WTC11 (cell line): Measurements from ENCODE around the gene SDC1. TPM values are rescaled to one million over a fixed set of nuclear protein-coding genes. Genes with fewer than 3 reads are reported as not detected.

Experiments used
- ATAC-seq: fragments of 200-7000 bp; cut with Tn5 transposase; 2 replicates; pipeline ENCODE4 v1.10.0; 2021; ENCODE audit warnings: mild to moderate bottlenecking, moderate library complexity
- CTCF ChIA-PET: fragments of 300-600 bp; sonication (Branson Sonifier 250); formaldehyde crosslinking; loops from one replicate; lab custom pipeline; 2021; ENCODE audit warnings: antibody characterized with exemption; lab: Charles Lee
- POLR2A ChIA-PET: fragments of 350-600 bp; sonication (Branson Sonifier 250); formaldehyde crosslinking; loops from one replicate; lab custom pipeline; 2021; ENCODE audit warnings: antibody characterized with exemption; lab: Charles Lee
- DNase-seq: peaks from one replicate; pipeline ENCODE4 v3.0.0; 2021; ENCODE audit warnings: low spot score
- H3K27ac Mint-ChIP-seq: 2 replicates; pipeline ENCODE4 v1.8.0; 2021; ENCODE audit warnings: mixed read lengths
- H3K27me3 Mint-ChIP-seq: 2 replicates; pipeline ENCODE4 v1.8.0; 2021; ENCODE audit warnings: low read depth, mild to moderate bottlenecking, moderate library complexity, mixed read lengths
- H3K36me3 Mint-ChIP-seq: 2 replicates; pipeline ENCODE4 v1.8.0; 2021; ENCODE audit warnings: mixed read lengths
- H3K4me1 Mint-ChIP-seq: 2 replicates; pipeline ENCODE4 v1.8.0; 2022; ENCODE audit warnings: mixed read lengths
- H3K4me3 Mint-ChIP-seq: 2 replicates; pipeline ENCODE4 v1.8.0; 2021; ENCODE audit warnings: mild to moderate bottlenecking, moderate library complexity, mixed read lengths
- H3K9me3 Mint-ChIP-seq: 2 replicates; pipeline ENCODE4 v1.8.0; 2021; ENCODE audit warnings: mixed read lengths
- ESRRA ChIP-seq: sonication (generic); formaldehyde crosslinking; IDR thresholded peaks from 2 replicates; pipeline ENCODE4 v1.8.1; 2022; ENCODE audit warnings: mild to moderate bottlenecking, missing genetic modification reagents, borderline replicate concordance
- FOXJ3 ChIP-seq: sonication (generic); formaldehyde crosslinking; IDR thresholded peaks from 2 replicates; pipeline ENCODE4 v1.9.0; 2021; ENCODE audit warnings: missing genetic modification reagents, mild to moderate bottlenecking, borderline replicate concordance
- FOXK1 ChIP-seq: sonication (generic); formaldehyde crosslinking; IDR thresholded peaks from 2 replicates; pipeline ENCODE4 v1.8.0; 2022; ENCODE audit warnings: mild to moderate bottlenecking, moderate library complexity, missing genetic modification reagents
- IRF2 ChIP-seq: sonication (generic); formaldehyde crosslinking; IDR thresholded peaks from 2 replicates; pipeline ENCODE4 v1.8.0; 2022; ENCODE audit warnings: low read depth, missing genetic modification reagents, borderline replicate concordance
- MXD4 ChIP-seq: fragments of 250-450 bp; sonication (Bioruptor Pico); IDR thresholded peaks from 2 replicates; pipeline ENCODE4 v1.8.0; 2021; ENCODE audit warnings: mild to moderate bottlenecking, moderate library complexity, borderline replicate concordance
- NFATC4 ChIP-seq: fragments of 250-450 bp; sonication (Bioruptor Pico); IDR thresholded peaks from 2 replicates; pipeline ENCODE4 v1.9.0; 2021; ENCODE audit warnings: mild to moderate bottlenecking
- SOX15 ChIP-seq: fragments of 250-450 bp; sonication (Bioruptor Pico); IDR thresholded peaks from 2 replicates; pipeline ENCODE4 v1.9.0; 2021; ENCODE audit warnings: mild to moderate bottlenecking
- TEAD1 ChIP-seq: sonication (generic); formaldehyde crosslinking; IDR thresholded peaks from 2 replicates; pipeline ENCODE4 v1.8.0; 2022; ENCODE audit warnings: mild to moderate bottlenecking, missing genetic modification reagents
- ZNF138 ChIP-seq: sonication (generic); formaldehyde crosslinking; conservative IDR thresholded peaks from 2 replicates; pipeline ENCODE4 v1.8.1; 2022; ENCODE audit warnings: mild to moderate bottlenecking, moderate library complexity, missing genetic modification reagents
- ZNF219 ChIP-seq: sonication (generic); formaldehyde crosslinking; IDR thresholded peaks from 2 replicates; pipeline ENCODE4 v1.8.0; 2023; ENCODE audit warnings: missing genetic modification reagents, mild to moderate bottlenecking, borderline replicate concordance
- ZNF423 ChIP-seq: fragments of 250-450 bp; sonication (Bioruptor Pico); IDR thresholded peaks from 2 replicates; pipeline ENCODE4 v2.1.2; 2022; ENCODE audit warnings: mild to moderate bottlenecking, moderate library complexity
- total RNA-seq: library from RNA; stranded (reverse); gene quantifications from 3 replicates; pipeline ENCODE4 v1.2.3, GENCODE V29; 2021
- TF ChIP-seq, protein P1 (sequence below): sonication (generic); formaldehyde crosslinking; IDR thresholded peaks from 2 replicates; pipeline ENCODE4 v1.8.1; 2023; ENCODE audit warnings: mild to moderate bottlenecking, missing genetic modification reagents, moderate library complexity
- TF ChIP-seq, protein P2 (sequence below): sonication (generic); formaldehyde crosslinking; IDR thresholded peaks from 2 replicates; pipeline ENCODE4 v1.8.0; 2022; ENCODE audit warnings: mild to moderate bottlenecking, missing genetic modification reagents
- TF ChIP-seq, protein P3 (sequence below): sonication (generic); formaldehyde crosslinking; conservative IDR thresholded peaks from 2 replicates; pipeline ENCODE4 v1.8.1; 2022; ENCODE audit warnings: mild to moderate bottlenecking, missing genetic modification reagents
- TF ChIP-seq, protein P4 (sequence below): sonication (generic); formaldehyde crosslinking; IDR thresholded peaks from 2 replicates; pipeline ENCODE4 v1.8.1; 2022; ENCODE audit warnings: missing genetic modification reagents, borderline replicate concordance
- TF ChIP-seq, protein P5 (sequence below): fragments of 250-450 bp; sonication (Bioruptor Pico); IDR thresholded peaks from 2 replicates; pipeline ENCODE4 v1.8.0; 2021; ENCODE audit warnings: mild to moderate bottlenecking
- TF ChIP-seq, protein P6 (sequence below): fragments of 250-450 bp; sonication (Bioruptor Pico); IDR thresholded peaks from 2 replicates; pipeline ENCODE4 v2.1.2; 2022; ENCODE audit warnings: mild to moderate bottlenecking, moderate library complexity
- TF ChIP-seq, protein P7 (sequence below): sonication (generic); formaldehyde crosslinking; IDR thresholded peaks from 2 replicates; pipeline ENCODE4 v1.8.0; 2022; ENCODE audit warnings: mild to moderate bottlenecking, missing genetic modification reagents

Gene SDC1
- total RNA-seq, 1 experiment from 2014 or later, result 52.6 TPM

DNA sequence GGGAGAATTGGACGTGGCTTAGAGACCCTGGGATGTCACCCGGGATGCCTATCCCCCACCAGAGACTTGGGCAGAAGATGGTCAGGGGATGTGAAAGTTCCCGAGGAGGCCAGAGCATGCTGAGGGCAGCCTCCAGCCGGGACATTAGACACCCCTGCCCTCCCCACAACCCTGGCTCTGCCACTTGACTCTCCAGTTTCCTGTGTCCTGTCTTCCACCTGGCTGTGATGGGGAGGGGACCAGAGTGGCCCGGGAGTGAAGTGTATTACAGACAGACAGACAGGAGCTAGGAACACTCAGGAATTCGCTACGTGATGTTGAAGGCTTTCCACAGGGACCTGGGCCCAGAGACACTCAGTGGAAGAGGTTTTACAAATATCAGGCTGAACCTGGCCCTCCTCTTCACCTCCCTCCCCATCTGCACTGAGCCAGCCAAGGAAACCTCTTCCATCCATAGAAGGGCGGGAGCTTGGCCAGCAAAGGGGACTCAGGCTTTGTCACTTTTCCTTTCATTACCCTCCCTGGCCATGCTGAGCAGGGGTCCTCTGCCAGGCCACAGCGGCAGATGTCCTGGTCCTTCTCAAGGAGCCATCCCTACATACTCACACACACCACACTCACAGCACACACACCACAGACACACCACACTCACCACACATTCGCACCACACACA lies 60.7 kb downstream of the SDC1 start (continued):
- TF ChIP-seq, protein P1, sequence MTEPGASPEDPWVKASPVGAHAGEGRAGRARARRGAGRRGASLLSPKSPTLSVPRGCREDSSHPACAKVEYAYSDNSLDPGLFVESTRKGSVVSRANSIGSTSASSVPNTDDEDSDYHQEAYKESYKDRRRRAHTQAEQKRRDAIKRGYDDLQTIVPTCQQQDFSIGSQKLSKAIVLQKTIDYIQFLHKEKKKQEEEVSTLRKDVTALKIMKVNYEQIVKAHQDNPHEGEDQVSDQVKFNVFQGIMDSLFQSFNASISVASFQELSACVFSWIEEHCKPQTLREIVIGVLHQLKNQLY (CRISPR knock-in tag), result no peak
- TF ChIP-seq ZNF138 (CRISPR knock-in tag), result no peak
- TF ChIP-seq, protein P2, sequence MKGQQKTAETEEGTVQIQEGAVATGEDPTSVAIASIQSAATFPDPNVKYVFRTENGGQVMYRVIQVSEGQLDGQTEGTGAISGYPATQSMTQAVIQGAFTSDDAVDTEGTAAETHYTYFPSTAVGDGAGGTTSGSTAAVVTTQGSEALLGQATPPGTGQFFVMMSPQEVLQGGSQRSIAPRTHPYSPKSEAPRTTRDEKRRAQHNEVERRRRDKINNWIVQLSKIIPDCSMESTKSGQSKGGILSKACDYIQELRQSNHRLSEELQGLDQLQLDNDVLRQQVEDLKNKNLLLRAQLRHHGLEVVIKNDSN (CRISPR knock-in tag), result no peak
- TF ChIP-seq FOXJ3 (CRISPR knock-in tag), result no peak
- TF ChIP-seq ZNF219 (CRISPR knock-in tag), result no peak
- no peak for TF ChIP-seq ZNF423
- no peak for TF ChIP-seq IRF2 (CRISPR knock-in tag)
- no peak for TF ChIP-seq MXD4 (CRISPR knock-in tag)
- TF ChIP-seq, protein P3, sequence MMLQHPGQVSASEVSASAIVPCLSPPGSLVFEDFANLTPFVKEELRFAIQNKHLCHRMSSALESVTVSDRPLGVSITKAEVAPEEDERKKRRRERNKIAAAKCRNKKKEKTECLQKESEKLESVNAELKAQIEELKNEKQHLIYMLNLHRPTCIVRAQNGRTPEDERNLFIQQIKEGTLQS (CRISPR knock-in tag), result no peak
- TF ChIP-seq SOX15 (CRISPR knock-in tag), result no peak
- TF ChIP-seq, protein P4, sequence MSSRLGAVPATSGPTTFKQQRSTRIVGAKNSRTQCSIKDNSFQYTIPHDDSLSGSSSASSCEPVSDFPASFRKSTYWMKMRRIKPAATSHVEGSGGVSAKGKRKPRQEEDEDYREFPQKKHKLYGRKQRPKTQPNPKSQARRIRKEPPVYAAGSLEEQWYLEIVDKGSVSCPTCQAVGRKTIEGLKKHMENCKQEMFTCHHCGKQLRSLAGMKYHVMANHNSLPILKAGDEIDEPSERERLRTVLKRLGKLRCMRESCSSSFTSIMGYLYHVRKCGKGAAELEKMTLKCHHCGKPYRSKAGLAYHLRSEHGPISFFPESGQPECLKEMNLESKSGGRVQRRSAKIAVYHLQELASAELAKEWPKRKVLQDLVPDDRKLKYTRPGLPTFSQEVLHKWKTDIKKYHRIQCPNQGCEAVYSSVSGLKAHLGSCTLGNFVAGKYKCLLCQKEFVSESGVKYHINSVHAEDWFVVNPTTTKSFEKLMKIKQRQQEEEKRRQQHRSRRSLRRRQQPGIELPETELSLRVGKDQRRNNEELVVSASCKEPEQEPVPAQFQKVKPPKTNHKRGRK (CRISPR knock-in tag), result no peak

DNA sequence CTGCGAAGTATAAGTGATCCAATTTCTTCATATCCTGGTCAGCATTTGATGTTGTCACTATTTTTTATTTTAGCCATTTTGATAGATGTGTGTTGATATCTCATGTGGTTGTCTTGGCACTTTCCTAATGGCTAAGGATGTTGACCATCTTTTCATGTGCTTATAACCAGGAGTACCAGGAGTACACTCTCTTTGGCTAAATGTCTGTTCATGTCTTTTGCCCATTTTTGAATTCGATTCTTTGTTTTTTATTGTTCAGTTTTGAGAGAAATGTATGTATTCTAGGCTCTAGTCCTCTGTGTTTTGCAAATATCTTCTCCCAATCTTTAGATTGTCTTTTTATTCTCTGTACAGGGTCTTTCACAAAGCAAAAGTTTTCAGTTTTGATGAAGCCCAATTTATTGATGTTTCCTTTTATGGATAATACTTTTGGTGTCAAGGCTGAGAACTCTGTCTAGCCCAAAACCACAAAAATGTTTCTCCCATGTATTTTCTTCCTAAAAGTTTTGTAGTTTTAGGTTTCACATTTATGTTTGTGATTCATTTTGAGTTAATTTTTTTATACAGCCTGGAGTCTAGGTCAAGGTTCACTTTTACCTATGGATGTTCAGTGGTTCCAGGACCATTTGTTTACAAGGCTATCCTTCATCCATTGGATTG lies 65.4 kb downstream of the SDC1 start:
- Mint-ChIP-seq H3K9me3 (peaks cover 15% of the 10 kb centered on the region), H3K27ac (no peak overlapping the region), H3K4me3 (no peak overlapping the region), H3K27me3 (no peaks in the 10 kb centered on the region; the same call in 1 of the 2 replicates), H3K36me3 (no peaks in the 10 kb centered on the region), H3K4me1 (no peaks in the 10 kb centered on the region)
- no peak for DNase-seq
- TF ChIP-seq ESRRA (CRISPR knock-in tag) (no peak), NFATC4 (CRISPR knock-in tag) (no peak), TEAD1 (no peak), FOXK1 (CRISPR knock-in tag) (no peak)
- TF ChIP-seq, protein P5, sequence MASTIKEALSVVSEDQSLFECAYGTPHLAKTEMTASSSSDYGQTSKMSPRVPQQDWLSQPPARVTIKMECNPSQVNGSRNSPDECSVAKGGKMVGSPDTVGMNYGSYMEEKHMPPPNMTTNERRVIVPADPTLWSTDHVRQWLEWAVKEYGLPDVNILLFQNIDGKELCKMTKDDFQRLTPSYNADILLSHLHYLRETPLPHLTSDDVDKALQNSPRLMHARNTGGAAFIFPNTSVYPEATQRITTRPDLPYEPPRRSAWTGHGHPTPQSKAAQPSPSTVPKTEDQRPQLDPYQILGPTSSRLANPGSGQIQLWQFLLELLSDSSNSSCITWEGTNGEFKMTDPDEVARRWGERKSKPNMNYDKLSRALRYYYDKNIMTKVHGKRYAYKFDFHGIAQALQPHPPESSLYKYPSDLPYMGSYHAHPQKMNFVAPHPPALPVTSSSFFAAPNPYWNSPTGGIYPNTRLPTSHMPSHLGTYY (CRISPR knock-in tag), result no peak
- TF ChIP-seq, protein P6, sequence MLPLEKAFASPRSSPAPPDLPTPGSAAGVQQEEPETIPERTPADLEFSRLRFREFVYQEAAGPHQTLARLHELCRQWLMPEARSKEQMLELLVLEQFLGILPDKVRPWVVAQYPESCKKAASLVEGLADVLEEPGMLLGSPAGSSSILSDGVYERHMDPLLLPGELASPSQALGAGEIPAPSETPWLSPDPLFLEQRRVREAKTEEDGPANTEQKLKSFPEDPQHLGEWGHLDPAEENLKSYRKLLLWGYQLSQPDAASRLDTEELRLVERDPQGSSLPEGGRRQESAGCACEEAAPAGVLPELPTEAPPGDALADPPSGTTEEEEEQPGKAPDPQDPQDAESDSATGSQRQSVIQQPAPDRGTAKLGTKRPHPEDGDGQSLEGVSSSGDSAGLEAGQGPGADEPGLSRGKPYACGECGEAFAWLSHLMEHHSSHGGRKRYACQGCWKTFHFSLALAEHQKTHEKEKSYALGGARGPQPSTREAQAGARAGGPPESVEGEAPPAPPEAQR, result no peak
- TF ChIP-seq, protein P7, sequence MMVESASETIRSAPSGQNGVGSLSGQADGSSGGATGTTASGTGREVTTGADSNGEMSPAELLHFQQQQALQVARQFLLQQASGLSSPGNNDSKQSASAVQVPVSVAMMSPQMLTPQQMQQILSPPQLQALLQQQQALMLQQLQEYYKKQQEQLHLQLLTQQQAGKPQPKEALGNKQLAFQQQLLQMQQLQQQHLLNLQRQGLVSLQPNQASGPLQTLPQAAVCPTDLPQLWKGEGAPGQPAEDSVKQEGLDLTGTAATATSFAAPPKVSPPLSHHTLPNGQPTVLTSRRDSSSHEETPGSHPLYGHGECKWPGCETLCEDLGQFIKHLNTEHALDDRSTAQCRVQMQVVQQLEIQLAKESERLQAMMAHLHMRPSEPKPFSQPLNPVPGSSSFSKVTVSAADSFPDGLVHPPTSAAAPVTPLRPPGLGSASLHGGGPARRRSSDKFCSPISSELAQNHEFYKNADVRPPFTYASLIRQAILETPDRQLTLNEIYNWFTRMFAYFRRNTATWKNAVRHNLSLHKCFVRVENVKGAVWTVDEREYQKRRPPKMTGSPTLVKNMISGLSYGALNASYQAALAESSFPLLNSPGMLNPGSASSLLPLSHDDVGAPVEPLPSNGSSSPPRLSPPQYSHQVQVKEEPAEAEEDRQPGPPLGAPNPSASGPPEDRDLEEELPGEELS (CRISPR knock-in tag), result no peak
- ChIA-PET POLR2A (no interaction called here), CTCF (no interaction called here)
- no peak for ATAC-seq
